ENCODE data around the gene GPR137B. TPM values are rescaled to one million over a fixed set of nuclear protein-coding genes. Genes with fewer than 3 reads are reported as not detected.

Gene GPR137B
- total and polyA plus RNA-seq, 2 of the 13 experiments (the other 11 are each of a cell fraction or from before 2014, with no cell fraction given), result 0.31 to 0.41 TPM

- no peak for TF ChIP-seq PRDM10 (CRISPR knock-in tag; IDR thresholded peaks at IDR 0.05; ENCODE audit: low read depth)
- TF ChIP-seq GLI4 (CRISPR knock-in tag; IDR thresholded peaks at IDR 0.05; ENCODE audit: borderline replicate concordance), result no peak
- TF ChIP-seq ZFP62 (CRISPR knock-in tag; IDR thresholded peaks at IDR 0.05), result no peak
- no peak for TF ChIP-seq SNAPC4 (CRISPR knock-in tag; IDR thresholded peaks at IDR 0.05)
- TF ChIP-seq FOXO4 (CRISPR knock-in tag; conservative IDR thresholded peaks at IDR 0.05), result no peak
Observed at GRCh38 chr1:236235116-236235515, 92.8 kb downstream of the GPR137B start (continued).

Data from HepG2 (cell line).